ENCODE measurements around the gene KRTAP1-3.
"Not testable (repeated sequence)": the region's sequence is repeated elsewhere in the genome, so short reads cannot be mapped to it uniquely, and the experiment has no call there.

KRTAP1-3 gene

GRCh38 chr17:41034346-41034935, at the start of gene KRTAP1-3:
Gene KRTAP1-3, minus strand, starts transcription at chr17:41034874. Its CDS starts 53 bp downstream, at chr17:41034821.
- DNase-seq (ENCODE audit: low spot score) = not testable (repeated sequence)

GRCh38 chr17:41084100-41084856, 49.6 kb upstream of the KRTAP1-3 start, which contains the start of gene KRTAP4-7:
Gene KRTAP4-7, plus strand, starts transcription at chr17:41084150. Its CDS starts 57 bp downstream, at chr17:41084207.
- DNase-seq (ENCODE audit: low spot score) = not testable (repeated sequence)

GRCh38 chr17:41083427-41083826, 48.8 kb upstream of the KRTAP1-3 start:
- DNase-seq (ENCODE audit: low spot score) = not testable (repeated sequence)

GRCh38 chr17:41082626-41083025, 48.0 kb upstream of the KRTAP1-3 start:
- DNase-seq (ENCODE audit: low spot score) = no peak

GRCh38 chr17:41076788-41077187, 42.1 kb upstream of the KRTAP1-3 start:
- DNase-seq (ENCODE audit: low spot score) = no peak

GRCh38 chr17:41073676-41074075, 39.0 kb upstream of the KRTAP1-3 start:
- DNase-seq (ENCODE audit: low spot score) = no peak

- DNase-seq (ENCODE audit: low spot score) = no peak
Measured at GRCh38 chr17:41071606-41072360, 37.1 kb upstream of the KRTAP1-3 start.

GRCh38 chr17:41069031-41069430, 34.4 kb upstream of the KRTAP1-3 start:
- no peak for DNase-seq (ENCODE audit: low spot score)

- DNase-seq (ENCODE audit: low spot score) = no peak
Measured at GRCh38 chr17:41067281-41067680, 32.6 kb upstream of the KRTAP1-3 start.

GRCh38 chr17:41065829-41066624, 31.4 kb upstream of the KRTAP1-3 start, which contains the start of gene KRTAP2-4:
Gene KRTAP2-4, minus strand, starts transcription at chr17:41065879. Its CDS starts 34 bp downstream, at chr17:41065845.
- DNase-seq (ENCODE audit: low spot score) = peak; percentile 68

GRCh38 chr17:41065016-41065689, 30.5 kb upstream of the KRTAP1-3 start:
- DNase-seq (ENCODE audit: low spot score) = not testable (repeated sequence)

- no peak for DNase-seq (ENCODE audit: low spot score)
Measured at GRCh38 chr17:41064301-41064700, 29.6 kb upstream of the KRTAP1-3 start.

- no peak for DNase-seq (ENCODE audit: low spot score)
Measured at GRCh38 chr17:41063449-41063848, 28.8 kb upstream of the KRTAP1-3 start.

GRCh38 chr17:41061964-41062363, 27.3 kb upstream of the KRTAP1-3 start:
- peak; percentile 70 for DNase-seq (ENCODE audit: low spot score)

GRCh38 chr17:41060052-41060604, 25.5 kb upstream of the KRTAP1-3 start, which contains the start of gene KRTAP2-3:
Gene KRTAP2-3, minus strand, starts transcription at chr17:41060114. Its CDS starts 64 bp downstream, at chr17:41060050.
- DNase-seq (ENCODE audit: low spot score) = peak; percentile 71

- peak; percentile 61 for DNase-seq (ENCODE audit: low spot score)
Measured at GRCh38 chr17:41059276-41060051, 24.8 kb upstream of the KRTAP1-3 start.

GRCh38 chr17:41058741-41059140, 24.1 kb upstream of the KRTAP1-3 start:
- DNase-seq (ENCODE audit: low spot score) = no peak

GRCh38 chr17:41057547-41057946, 22.9 kb upstream of the KRTAP1-3 start:
- DNase-seq (ENCODE audit: low spot score) = no peak

GRCh38 chr17:41055130-41055529, 20.5 kb upstream of the KRTAP1-3 start, which contains the start of gene KRTAP2-2:
Gene KRTAP2-2, minus strand, starts transcription at chr17:41055230. Its CDS starts 19 bp downstream, at chr17:41055211.
- not testable (repeated sequence) for DNase-seq (ENCODE audit: low spot score)

- not testable (repeated sequence) for DNase-seq (ENCODE audit: low spot score)
Measured at GRCh38 chr17:41054556-41054955, 19.9 kb upstream of the KRTAP1-3 start.
